ENCODE results near the gene OTOGL.
"Not testable (repeated sequence)": the region's sequence is repeated elsewhere in the genome, so short reads cannot be mapped to it uniquely, and the experiment has no call there.

DNA sequence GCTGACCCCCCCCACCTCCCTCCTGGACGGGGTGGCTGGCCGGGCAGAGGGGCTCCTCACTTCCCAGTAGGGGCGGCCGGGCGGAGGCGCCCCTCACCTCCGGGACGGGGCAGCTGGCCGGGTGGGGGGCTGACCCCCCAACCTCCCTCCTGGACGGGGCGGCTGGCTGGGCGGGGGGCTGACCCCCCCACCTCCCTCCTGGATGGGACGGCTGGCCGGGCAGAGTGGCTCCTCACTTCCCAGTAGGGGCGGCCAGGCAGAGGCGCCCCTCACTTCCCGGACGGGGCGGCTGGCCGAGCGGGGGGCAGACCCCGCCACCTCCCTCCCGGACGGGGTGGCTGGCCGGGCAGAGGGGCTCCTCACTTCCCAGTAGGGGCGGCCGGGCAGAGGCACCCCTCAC, 208.1 kb downstream of the OTOGL start:
- TF ChIP-seq, protein P1, sequence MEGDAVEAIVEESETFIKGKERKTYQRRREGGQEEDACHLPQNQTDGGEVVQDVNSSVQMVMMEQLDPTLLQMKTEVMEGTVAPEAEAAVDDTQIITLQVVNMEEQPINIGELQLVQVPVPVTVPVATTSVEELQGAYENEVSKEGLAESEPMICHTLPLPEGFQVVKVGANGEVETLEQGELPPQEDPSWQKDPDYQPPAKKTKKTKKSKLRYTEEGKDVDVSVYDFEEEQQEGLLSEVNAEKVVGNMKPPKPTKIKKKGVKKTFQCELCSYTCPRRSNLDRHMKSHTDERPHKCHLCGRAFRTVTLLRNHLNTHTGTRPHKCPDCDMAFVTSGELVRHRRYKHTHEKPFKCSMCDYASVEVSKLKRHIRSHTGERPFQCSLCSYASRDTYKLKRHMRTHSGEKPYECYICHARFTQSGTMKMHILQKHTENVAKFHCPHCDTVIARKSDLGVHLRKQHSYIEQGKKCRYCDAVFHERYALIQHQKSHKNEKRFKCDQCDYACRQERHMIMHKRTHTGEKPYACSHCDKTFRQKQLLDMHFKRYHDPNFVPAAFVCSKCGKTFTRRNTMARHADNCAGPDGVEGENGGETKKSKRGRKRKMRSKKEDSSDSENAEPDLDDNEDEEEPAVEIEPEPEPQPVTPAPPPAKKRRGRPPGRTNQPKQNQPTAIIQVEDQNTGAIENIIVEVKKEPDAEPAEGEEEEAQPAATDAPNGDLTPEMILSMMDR (conservative IDR thresholded peaks at IDR 0.05; ENCODE audit: low read length): not testable (repeated sequence)
- TF ChIP-seq EZH2phosphoT487 (IDR thresholded peaks at IDR 0.05; ENCODE audit: borderline replicate concordance): not testable (repeated sequence)
